ENCODE data around the gene ESX1. TPM values are rescaled to one million over a fixed set of nuclear protein-coding genes. Genes with fewer than 3 reads are reported as not detected.
"Not testable (repeated sequence)": the region's sequence is repeated elsewhere in the genome, so short reads cannot be mapped to it uniquely, and the experiment has no call there.

The ESX1 gene
- 8.4 and 10.8 TPM in 2 replicates for total RNA-seq (2014; rRNA removed; shearing (Covaris generic))

DNA sequence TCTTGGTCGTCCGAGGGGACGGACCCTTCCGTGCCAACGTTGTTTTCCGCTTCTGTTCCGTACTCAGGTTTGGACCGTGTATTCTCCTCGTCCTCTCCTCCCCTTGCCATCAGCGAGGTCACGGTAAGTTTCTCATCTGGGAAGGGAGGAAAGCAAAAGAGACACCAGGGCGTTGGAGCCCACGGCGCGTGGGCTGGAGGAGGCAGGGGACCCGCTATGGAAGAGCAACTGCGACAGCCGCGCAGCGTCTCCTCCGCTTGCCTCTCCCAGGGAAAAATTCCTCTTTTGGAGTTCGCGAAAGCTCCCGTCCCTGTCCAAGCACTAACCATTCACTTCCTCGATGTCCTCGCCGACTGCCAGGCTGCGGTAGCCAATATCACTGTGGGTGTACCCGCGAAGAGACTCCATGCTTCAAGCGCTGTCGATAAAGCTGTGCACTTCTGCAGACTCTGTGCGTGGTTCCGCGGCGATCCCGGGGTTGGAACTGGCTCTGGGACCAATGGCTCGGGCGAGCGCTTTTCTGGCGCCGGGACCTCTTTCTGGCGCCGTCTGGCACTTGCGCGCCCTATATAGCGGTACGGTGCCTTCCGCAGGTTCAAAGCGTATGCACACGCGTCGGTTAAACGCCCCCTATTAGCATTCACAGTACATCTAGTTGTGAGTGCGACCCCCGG, at the start of gene ESX1:
ESX1 (minus strand) TSS at position 492 of the 674 bp plus-strand sequence; CDS start at position 408, 84 bp downstream.
- DNase-seq (ENCODE audit: low read depth), result peak; percentile 51

GRCh38 chrX:104295636-104296035, 40.9 kb upstream of the ESX1 start:
- DNase-seq (ENCODE audit: low read depth), result no peak

DNA sequence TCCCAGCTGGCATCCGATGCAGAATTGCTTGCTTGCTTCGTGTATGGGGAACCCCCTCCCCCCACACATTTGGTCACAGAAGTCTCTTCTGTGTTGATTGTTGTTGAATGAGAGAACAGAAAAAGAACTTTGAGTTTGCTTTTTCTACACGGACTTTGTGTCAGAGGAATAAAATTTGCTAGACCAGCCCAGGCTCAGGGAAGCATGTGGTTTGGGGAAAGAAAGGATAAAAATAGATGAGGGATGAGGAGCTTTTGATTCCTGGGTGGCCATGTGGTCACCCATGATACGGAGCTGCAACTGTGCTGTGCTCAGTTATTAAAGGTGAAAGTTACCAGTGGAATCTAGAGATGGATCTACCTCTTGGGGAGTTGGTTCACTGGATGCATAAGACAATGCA, 34.2 kb upstream of the ESX1 start:
- no peak for DNase-seq (ENCODE audit: low read depth)

DNA sequence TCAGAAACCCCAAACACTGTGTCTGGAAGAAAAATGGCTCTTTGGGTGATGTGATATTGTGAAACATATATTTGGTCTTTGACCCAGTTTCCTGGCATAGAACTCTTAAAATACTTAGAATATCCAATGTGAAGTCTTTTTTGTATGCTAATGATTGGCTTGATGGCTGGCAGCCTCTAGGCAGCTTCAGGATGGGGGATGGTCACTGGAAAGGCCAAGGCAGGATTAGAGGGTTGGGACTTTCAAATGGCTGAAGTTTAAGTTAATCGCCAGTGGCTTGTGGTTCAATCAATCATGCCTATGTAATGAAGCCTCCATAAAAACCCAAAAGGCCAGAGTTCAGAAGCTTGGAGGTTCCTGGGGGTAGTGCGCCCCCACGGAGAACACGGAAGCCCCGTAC, 33.5 kb upstream of the ESX1 start:
- no peak for DNase-seq (ENCODE audit: low read depth)

- no peak for DNase-seq (ENCODE audit: low read depth)
These were observed 30.5 kb upstream of the ESX1 start for GRCh38 chrX:104285201-104285600.

DNA sequence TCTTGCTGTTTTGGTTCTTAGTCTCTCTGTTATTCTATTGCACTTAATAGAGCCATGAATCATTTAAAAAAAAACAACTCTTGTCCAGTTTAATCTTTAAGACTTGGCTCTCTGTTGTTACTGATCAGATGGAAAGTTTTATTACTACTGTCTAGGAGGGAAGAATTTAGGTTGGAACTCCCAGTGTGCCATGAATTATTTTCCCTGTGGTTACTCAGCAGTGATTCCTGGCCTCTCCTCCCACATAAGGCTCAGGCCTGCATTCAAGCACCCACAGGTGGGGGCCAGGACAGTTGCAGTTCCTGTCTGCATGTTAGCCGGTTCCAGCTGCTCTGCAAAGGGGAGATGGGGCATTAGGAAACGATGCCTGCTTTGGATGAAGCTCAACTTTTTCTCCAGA, 29.8 kb upstream of the ESX1 start:
- peak; percentile 39 for DNase-seq (ENCODE audit: low read depth)

DNA sequence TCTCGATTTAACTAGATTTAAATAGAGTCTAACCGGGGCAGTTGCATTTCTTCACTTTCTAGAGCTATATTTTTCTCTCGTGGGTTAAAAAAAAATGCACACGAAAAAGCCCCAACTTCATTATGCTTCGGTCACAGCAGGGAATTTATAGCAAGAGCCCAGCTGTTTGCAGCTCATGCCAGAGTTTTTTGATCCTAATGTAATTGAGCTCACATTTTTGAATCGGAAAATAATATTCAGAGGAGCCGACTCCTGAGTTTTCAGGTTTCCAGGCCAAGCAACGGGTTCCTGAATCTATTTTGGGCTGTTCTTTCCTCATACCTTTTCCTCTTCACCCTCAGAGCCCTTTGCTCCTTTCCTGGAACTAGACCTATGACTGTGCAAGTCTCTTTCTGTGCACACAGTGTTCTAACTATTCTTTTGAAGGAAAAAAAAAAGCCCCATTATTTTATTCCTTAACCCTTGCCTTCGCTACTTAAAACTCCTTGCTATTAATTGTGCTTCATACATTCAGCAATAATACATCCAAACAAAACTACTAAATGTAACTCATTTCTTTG, 27.5 kb upstream of the ESX1 start:
- DNase-seq (ENCODE audit: low read depth), result no peak

GRCh38 chrX:104281564-104281963, 26.8 kb upstream of the ESX1 start:
- no peak for DNase-seq (ENCODE audit: low read depth)

DNA sequence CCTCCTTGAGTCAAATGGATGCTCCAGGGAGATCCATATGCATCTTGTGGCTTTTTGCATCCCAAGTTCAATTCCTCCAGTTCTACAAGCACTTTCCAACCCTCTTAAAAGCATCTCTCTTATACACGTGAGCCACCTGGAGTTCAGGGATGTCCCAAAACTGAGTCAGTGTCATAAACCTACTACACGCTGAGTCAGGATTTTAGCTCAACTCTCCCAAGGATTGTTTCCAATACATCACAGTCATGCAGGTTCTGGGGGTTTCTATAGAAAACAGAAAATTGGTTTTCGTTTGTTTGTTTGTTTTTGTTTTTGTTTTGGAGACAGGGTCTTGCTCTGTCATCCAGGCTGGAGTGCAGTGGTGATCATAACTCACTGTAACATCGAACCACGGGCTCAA, 25.9 kb upstream of the ESX1 start:
- no peak for DNase-seq (ENCODE audit: low read depth)

GRCh38 chrX:104270916-104271512, 16.3 kb upstream of the ESX1 start:
- peak; percentile 36 for DNase-seq (ENCODE audit: low read depth)

DNA sequence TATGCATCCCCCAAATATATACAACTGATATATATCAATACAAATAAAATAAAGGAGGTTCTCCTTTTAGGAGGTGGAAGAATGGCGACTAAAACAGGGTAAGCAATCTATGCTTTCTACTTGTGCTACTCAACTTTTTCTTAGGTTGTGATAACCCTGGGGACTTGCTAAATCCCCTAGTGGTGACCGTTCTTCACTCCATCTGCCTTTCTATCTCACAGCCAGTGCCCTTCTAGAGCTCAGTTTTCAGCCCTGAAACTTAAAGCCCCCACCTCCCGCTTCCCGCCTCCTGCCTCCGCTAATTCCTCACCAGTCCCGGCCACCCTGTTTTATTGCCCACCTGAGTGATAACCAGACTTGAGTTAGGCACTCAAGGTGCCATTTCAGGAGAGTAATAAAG, 15.5 kb upstream of the ESX1 start:
- DNase-seq (ENCODE audit: low read depth), result no peak

- DNase-seq (ENCODE audit: low read depth), result no peak
These were observed 732 bp upstream of the ESX1 start for GRCh38 chrX:104255465-104255864.

- peak; percentile 51 for DNase-seq (ENCODE audit: low read depth)
These were observed 929 bp downstream of the ESX1 start for GRCh38 chrX:104253567-104254441.

GRCh38 chrX:104250470-104250869, 4.3 kb downstream of the ESX1 start:
- DNase-seq (ENCODE audit: low read depth), result no peak

GRCh38 chrX:104230060-104230459, 24.7 kb downstream of the ESX1 start:
- DNase-seq (ENCODE audit: low read depth), result not testable (repeated sequence)

DNA sequence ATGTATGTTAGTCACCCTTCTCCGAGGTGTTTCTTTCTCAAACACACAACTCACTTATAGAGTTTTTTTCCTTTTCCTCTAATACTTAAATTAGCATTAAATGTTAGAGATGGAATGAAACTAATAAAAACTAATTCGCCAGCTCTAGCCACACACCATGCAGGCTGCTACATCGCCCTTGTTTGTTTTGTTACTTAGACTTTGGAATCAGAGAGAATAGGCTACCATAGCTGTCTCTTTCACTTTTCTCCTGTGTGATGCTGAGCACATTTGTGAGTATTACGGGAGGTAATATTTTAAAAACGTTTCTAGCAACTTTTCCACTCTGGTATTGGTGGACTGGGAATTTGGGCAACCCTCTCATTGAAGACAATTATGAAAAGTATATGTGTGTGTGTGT, 43.5 kb downstream of the ESX1 start:
- DNase-seq (ENCODE audit: low read depth), result no peak

DNA sequence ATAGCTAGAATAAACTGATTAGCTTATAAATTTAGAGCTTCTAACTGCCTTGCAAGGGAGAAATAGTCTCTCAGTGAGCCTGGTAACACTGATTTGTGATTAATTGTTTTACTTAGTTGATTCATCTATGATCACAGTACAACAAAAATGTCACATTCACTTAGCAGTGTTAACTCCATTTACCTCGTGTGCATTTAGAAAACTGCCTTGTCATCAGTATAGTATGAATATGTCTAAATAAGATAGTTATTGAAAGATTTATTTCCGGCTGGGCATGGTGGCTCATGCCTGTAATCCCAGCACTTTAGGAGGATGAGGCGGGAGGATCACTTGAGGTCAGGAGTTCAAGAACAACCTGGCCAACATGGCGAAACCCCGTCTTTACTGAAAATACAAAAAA, 49.2 kb downstream of the ESX1 start:
- no peak for DNase-seq (ENCODE audit: low read depth)

Other genes with a start within 250 kb of the ESX1 start
- gene H2BW1, start 241.2 kb downstream of the ESX1 start, total RNA-seq (2014; rRNA removed; shearing (Covaris generic)), result not detected in 2 replicates
- gene H2BW2, start 215.0 kb downstream of the ESX1 start, total RNA-seq (2014; rRNA removed; shearing (Covaris generic)), result not detected in 2 replicates
- 2.0 and 4.9 TPM in 2 replicates for gene TMSB15C, start 178.7 kb downstream of the ESX1 start, total RNA-seq (2014; rRNA removed; shearing (Covaris generic))
- 0.39 and 1.1 TPM in 2 replicates for gene ZCCHC18, start 142.4 kb downstream of the ESX1 start, total RNA-seq (2014; rRNA removed; shearing (Covaris generic))
- 10.2 and 22.7 TPM in 2 replicates for gene SLC25A53, start 97.9 kb downstream of the ESX1 start, total RNA-seq (2014; rRNA removed; shearing (Covaris generic))
- gene FAM199X, start 88.5 kb downstream of the ESX1 start, total RNA-seq (2014; rRNA removed; shearing (Covaris generic)), result 10.1 and 11.0 TPM in 2 replicates